ENCODE data around the gene DMD.

GRCh38 chrX:31988975-31989374 lies 1222.4 kb downstream of the DMD start:
- TF ChIP-seq EZH2 (IDR thresholded peaks at IDR 0.05; ENCODE audit: borderline replicate concordance, insufficient read depth, low read depth, low read length, poor library complexity, severe bottlenecking) = no peak
- no peak for TF ChIP-seq CTCF (IDR thresholded peaks at IDR 0.05)
